NT2/D1 (cell line): ENCODE results near the gene SHOC1.

Experiments
- DNase-seq: peaks from one replicate; pipeline ENCODE4 v3.0.0-alpha.2; 2011; ENCODE audit warnings: low read depth, low spot score
- H3K27me3 ChIP-seq: 2 replicates; pipeline ENCODE4 v1.6.0; 2011; ENCODE audit warnings: mild to moderate bottlenecking; ENCODE audit not compliant: insufficient read length, insufficient read depth
- H3K36me3 ChIP-seq: 2 replicates; pipeline ENCODE4 v1.6.1; 2011; ENCODE audit warnings: mild to moderate bottlenecking, low read length, mixed read lengths; ENCODE audit not compliant: insufficient read depth, insufficient read length
- H3K4me1 ChIP-seq: 2 replicates; pipeline ENCODE4 v1.5.1; 2011; ENCODE audit not compliant: insufficient read depth, insufficient read length
- H3K4me3 ChIP-seq: 2 replicates; pipeline ENCODE4 v1.5.1; 2011; ENCODE audit warnings: low read depth; ENCODE audit not compliant: insufficient read length
- H3K9ac ChIP-seq: 2 replicates; pipeline ENCODE4 v1.6.0; 2011; ENCODE audit warnings: low read depth; ENCODE audit not compliant: insufficient read length
- H3K9me3 ChIP-seq: 2 replicates; pipeline ENCODE4 v1.5.1; 2011; ENCODE audit warnings: mild to moderate bottlenecking, low read length; ENCODE audit not compliant: insufficient read depth
- SUZ12 ChIP-seq: IDR thresholded peaks from 2 replicates; pipeline ENCODE4 v1.6.1; 2011; ENCODE audit not compliant: insufficient read length, insufficient read depth; ENCODE audit errors: extremely low read depth
- YY1 ChIP-seq: IDR thresholded peaks from 2 replicates; pipeline ENCODE4 v1.6.1; 2011; ENCODE audit not compliant: insufficient read length, insufficient read depth
- ZNF274 ChIP-seq: IDR thresholded peaks from 2 replicates; pipeline ENCODE4 v1.6.1; 2011; ENCODE audit warnings: mild to moderate bottlenecking, low read depth, low read length

The SHOC1 gene

DNA sequence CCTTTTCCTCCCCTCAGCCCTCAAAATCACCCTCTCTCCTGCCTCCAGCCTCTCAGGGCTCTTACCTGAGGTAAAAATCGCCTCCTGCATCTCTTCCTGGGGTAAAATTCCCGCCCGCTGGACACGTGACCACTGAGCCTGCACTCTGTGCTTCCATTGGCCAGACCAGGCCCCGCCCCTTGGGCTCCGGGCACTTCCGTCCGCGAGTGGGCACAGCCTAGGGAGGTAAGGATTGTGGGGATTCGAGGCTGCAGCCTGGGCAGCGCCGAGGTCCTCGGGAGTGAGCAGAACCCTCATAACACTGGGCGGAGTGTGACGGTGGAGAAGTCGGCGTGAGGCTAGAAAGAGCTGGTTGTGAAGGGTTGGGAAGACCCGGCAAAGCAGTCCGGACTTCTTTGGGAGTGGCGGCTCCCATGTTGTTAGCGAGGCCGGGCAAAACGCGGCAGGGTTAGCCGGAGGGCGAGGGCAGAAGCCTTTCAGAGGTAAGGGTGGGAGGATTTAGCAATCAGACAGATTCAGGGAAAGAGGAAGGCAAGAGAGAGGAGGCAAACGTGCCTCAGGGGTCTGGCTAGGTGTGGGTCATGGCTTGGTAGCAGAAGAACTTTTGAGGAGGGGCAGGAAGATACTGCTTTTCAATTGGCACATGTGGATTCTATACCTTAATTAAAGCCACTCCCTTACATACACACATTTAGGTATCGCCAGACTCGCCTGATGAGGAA, at the start of gene SHOC1:
Gene SHOC1 (minus strand): TSS at position 103 of the 722 bp plus-strand sequence. CDS start 3,519 bp downstream, outside the sequence.
- H3K9me3 ChIP-seq, result no peaks in the 10 kb centered on the region; the same call in 1 of the 2 replicates
- H3K27me3 ChIP-seq, result no peaks in the 10 kb centered on the region
- no peaks in the 10 kb centered on the region for H3K36me3 ChIP-seq
- TF ChIP-seq YY1 (no peak), SUZ12 (no peak), ZNF274 (no peak)
- no peak for DNase-seq
- H3K4me1 ChIP-seq, result no peaks in the 10 kb centered on the region
- no peak within 1 kb of the TSS for H3K4me3 ChIP-seq
- no peak within 1 kb of the TSS for H3K9ac ChIP-seq

DNA sequence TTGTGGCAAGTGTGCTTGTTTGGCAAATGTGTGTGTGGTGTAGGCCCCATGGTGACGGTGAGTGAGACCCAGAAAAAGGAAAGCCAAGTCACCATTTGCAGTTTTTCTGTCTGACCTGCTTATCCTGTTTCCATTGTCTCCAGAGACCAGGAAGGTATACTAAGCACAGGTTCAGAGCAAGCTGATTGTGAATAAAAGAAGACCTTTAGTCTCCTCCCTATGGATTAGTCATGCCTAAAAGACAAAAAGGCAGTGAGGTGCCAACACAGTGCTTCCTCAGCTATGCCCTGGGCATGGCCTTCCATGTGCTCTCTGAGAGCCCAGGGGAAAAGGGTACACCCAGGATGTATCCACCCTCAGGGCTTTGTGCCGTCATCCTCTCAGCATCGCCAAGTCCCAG, 49.2 kb upstream of the SHOC1 start:
- TF ChIP-seq ZNF274, result no peak
- no peak for TF ChIP-seq YY1
- no peak for TF ChIP-seq SUZ12
- H3K4me1 ChIP-seq, result no peaks in the 10 kb centered on the region
- DNase-seq, result no peak

DNA sequence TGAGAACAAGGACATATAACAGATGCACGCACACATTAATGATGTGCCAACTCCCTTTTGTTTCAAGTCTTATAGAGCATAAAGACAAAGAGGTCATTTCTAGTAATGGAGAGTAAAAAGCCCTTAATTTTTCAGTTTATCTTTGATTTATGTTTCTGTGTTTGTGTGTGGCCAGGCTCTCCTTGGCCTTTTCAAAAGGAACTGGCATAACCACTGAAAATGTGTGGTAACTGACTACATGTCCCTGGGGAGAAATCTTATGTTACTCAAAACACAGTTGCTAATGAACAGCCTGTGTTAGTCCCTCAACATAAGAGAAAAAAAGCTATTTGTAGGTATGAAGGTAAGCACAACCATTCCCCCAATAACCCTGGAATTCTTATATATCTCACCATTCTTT, 47.6 kb upstream of the SHOC1 start:
- Histone ChIP-seq H3K36me3 (no peaks in the 10 kb centered on the region), H3K27me3 (no peaks in the 10 kb centered on the region), H3K4me1 (no peaks in the 10 kb centered on the region), H3K4me3 (no peak overlapping the region), H3K9ac (no peak overlapping the region), H3K9me3 (no peaks in the 10 kb centered on the region)
- TF ChIP-seq ZNF274 (no peak), YY1 (no peak), SUZ12 (no peak)
- no peak for DNase-seq

More for the DNA sequence above, 49.2 kb upstream of the SHOC1 start:
- H3K27me3 ChIP-seq, result no peaks in the 10 kb centered on the region
- H3K36me3 ChIP-seq, result no peaks in the 10 kb centered on the region
- no peak overlapping the region for H3K9ac ChIP-seq
- H3K9me3 ChIP-seq, result no peaks in the 10 kb centered on the region
- no peak overlapping the region for H3K4me3 ChIP-seq

DNA sequence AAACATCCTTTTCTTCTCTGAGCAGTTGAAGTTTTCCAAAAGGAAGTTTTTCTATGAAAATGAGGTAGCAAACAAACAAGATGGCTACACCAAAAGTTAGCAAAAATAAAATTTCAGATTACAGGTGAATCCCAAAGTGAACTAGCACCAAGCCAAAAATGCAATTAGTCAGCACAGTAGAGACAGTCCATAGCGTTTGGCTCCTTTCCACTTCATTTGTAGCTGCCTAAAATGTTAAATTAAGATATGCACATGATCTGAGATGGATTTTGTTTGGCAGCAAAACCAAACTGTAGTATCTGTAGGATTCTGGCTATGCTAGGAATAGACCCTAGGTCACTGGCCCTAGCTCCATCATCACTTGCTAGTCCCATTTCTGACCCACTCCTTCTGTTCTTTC, 45.7 kb upstream of the SHOC1 start:
- Histone ChIP-seq H3K4me1 (no peaks in the 10 kb centered on the region), H3K36me3 (no peaks in the 10 kb centered on the region), H3K9me3 (no peaks in the 10 kb centered on the region), H3K27me3 (no peaks in the 10 kb centered on the region), H3K9ac (no peak overlapping the region), H3K4me3 (no peak overlapping the region)
- TF ChIP-seq ZNF274 (no peak), YY1 (no peak), SUZ12 (no peak)
- DNase-seq, result no peak

DNA sequence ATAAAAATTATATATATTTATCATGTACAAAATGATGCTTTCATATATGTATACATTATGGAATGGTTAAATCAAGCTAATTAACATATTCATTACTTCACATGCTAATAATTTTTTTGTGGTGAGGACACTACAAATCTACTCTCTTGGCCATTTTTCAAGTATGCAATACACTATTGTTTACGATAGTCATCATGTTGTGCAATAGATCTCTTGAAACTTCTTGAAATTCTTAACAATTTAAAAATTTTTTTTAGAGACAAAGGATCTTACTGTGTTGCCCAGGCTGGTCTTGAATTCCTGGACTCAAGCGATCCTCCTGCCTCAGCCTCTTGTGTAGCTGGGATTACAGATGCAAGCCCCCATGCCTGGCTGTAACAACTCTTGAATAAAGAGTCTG, 45.2 kb upstream of the SHOC1 start:
- Histone ChIP-seq H3K4me3 (no peak overlapping the region), H3K36me3 (no peaks in the 10 kb centered on the region), H3K4me1 (no peaks in the 10 kb centered on the region), H3K27me3 (no peaks in the 10 kb centered on the region), H3K9me3 (no peaks in the 10 kb centered on the region), H3K9ac (no peak overlapping the region)
- no peak for DNase-seq
- TF ChIP-seq ZNF274 (no peak), YY1 (no peak), SUZ12 (no peak)

DNA sequence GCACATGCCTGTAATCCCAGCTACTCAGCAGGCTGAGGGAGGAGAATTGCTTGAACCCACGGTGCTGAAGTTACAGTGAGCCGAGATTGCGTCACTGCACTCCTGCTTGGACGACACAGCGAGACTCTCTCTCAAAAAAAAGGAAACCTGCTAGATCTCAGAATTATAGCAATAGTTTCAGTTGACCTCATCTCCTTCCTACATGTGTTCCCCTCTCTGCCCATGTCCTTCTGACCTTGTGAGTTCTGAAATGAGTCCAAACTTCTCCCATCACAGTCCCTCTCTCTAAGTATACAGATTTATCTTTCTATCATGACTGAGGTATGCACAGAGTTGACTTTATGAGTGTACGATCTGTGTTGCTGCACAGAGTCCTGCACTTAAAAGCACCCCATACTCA, 44.6 kb upstream of the SHOC1 start:
- no peaks in the 10 kb centered on the region for H3K9me3 ChIP-seq
- no peaks in the 10 kb centered on the region for H3K4me1 ChIP-seq
- no peak for TF ChIP-seq ZNF274
- TF ChIP-seq YY1, result no peak
- no peak overlapping the region for H3K9ac ChIP-seq
- no peak for DNase-seq
- no peak overlapping the region for H3K4me3 ChIP-seq
- no peaks in the 10 kb centered on the region for H3K36me3 ChIP-seq
- H3K27me3 ChIP-seq, result no peaks in the 10 kb centered on the region

DNA sequence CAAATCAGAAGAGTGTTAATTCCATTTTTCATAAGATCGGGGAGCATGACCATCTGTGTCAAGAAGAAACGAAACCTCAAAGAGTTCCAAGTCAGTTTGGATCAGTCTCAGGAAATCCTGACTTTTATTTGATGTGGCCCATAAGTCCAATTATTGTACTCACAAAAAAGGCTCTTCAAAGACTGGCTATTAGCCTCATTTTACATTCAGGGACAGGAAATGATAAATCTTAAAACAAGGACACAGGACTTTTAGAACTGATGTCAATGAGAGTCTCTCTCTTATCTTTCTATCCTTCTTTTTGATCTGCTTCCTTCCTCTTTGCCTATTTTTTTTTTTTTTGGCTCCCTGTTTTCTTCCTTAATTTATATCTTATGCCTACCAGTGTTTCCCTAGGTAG, 43.7 kb upstream of the SHOC1 start:
- DNase-seq, result no peak
- no peaks in the 10 kb centered on the region for H3K36me3 ChIP-seq
- no peak for TF ChIP-seq YY1

DNA sequence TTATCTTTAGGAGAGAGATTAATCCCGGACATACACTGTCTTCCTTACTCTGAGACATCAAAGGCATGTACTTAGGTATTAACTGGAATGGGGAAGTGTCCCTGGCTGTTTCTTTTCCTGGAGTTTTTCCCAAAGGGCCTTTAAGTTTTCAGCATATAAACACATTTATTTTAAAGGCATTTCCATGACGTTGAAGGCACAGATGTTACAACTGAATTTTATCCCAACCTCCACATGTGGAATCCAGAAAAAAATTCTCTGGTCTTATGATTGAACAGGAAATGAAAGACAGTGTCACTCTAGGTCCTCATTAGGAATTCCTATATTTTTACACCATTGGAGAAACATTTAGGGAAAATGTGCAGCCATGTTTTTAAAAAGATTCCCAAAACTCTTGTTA, 41.6 kb upstream of the SHOC1 start:
- no peaks in the 10 kb centered on the region for H3K4me1 ChIP-seq
- TF ChIP-seq YY1 (no peak), SUZ12 (no peak), ZNF274 (no peak)
- no peak overlapping the region for H3K4me3 ChIP-seq
- H3K36me3 ChIP-seq, result no peaks in the 10 kb centered on the region
- no peak overlapping the region for H3K9ac ChIP-seq
- no peaks in the 10 kb centered on the region for H3K9me3 ChIP-seq
- H3K27me3 ChIP-seq, result no peaks in the 10 kb centered on the region
- DNase-seq, result no peak

More for the DNA sequence above, 43.7 kb upstream of the SHOC1 start:
- Histone ChIP-seq H3K4me1 (no peaks in the 10 kb centered on the region), H3K9me3 (no peaks in the 10 kb centered on the region), H3K9ac (no peak overlapping the region), H3K4me3 (no peak overlapping the region), H3K27me3 (no peaks in the 10 kb centered on the region)
